ENCODE results near the gene SLC37A3. TPM values are rescaled to one million over a fixed set of nuclear protein-coding genes. Genes with fewer than 3 reads are reported as not detected.

Gene SLC37A3
- total and polyA plus RNA-seq, 2 donors (not counting 3 experiments of a cell fraction or from before 2014, with no cell fraction given), result 32.7 to 59.7 TPM

DNA sequence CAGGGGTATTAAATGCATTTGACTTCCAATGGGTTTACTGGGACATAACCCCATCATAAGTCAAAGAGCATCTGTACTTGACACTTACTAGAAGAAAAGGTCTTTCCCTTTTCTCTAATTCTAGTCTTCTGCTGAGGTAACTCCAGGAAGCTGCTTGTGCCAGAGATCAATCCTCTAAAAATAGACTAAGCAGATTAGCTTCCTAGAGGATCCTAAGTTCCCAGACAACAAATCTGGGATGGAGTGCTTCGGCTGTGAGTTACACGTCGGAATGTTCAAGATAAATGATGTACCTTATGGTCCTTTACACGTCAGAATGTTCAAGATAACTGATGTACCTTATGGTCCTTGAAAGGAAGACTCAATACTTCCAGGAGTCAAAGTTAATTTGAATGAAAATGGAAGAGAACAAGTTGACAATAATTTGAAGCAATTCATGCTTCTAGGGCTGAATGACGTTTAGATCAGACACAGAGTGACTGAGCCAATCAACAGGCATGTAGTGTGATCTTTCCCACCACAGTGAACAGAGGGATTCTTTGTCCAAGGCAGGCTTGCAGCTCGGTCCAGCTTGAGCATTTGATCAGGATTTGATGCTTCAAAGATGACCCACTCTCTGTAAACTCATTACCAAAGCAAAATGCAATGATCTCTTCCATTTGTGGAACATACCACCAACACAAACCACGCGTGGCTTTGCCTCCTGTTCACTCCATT, 63.8 kb downstream of the SLC37A3 start:
- no peaks in the 10 kb centered on the region for H3K9me1 ChIP-seq (replicated peaks; ENCODE audit: control insufficient read depth, extremely low read depth, insufficient read depth, low read length)
- no peak overlapping the region for H3K9ac ChIP-seq (replicated peaks; ENCODE audit: extremely low read depth, insufficient read depth, low read length)
- peaks cover 0 to 4% of the 10 kb centered on the region in 2 experiments for H3K36me3 ChIP-seq (ENCODE audit: control insufficient read depth in 2 of 2, extremely low read depth in 1 of 2, insufficient read depth in 2 of 2, low read length in 2 of 2)
- H3K79me2 ChIP-seq (ENCODE audit: control insufficient read depth, insufficient read depth, low read length), result no peaks in the 10 kb centered on the region
- no peaks in the 10 kb centered on the region for H4K20me1 ChIP-seq (replicated peaks; ENCODE audit: control insufficient read depth, extremely low read depth, insufficient read depth, low read length)
- ChIA-PET POLR2A (no interaction called here), CTCF (interaction anchor here (1.8 kb wide), 1 partner anchor 10 kb away, joined by 3 read pairs; no protein-coding TSS in a partner anchor)
- intact Hi-C loops (cut with micrococcal nuclease), result no loop called here
- H3K27ac ChIP-seq (ENCODE audit: insufficient read depth, low read depth, low read length), result no peak overlapping the region
- no peaks in the 10 kb centered on the region for H3K27me3 ChIP-seq (ENCODE audit: control insufficient read depth in 2 of 2, insufficient read depth in 2 of 2, low read length in 2 of 2)
- no peak overlapping the region for H2AFZ ChIP-seq (ENCODE audit: low read depth, low read length)
- H3K4me3 ChIP-seq (replicated peaks in 1 of 3; ENCODE audit: insufficient read depth in 1 of 3, low read depth in 1 of 3, low read length in 3 of 3), result no peak overlapping the region
- peaks cover 3% of the 10 kb centered on the region for H3K4me1 ChIP-seq (ENCODE audit: control insufficient read depth, extremely low read depth, insufficient read depth, low read length)
- FAIRE-seq, result no peak
- TF ChIP-seq, protein P1, sequence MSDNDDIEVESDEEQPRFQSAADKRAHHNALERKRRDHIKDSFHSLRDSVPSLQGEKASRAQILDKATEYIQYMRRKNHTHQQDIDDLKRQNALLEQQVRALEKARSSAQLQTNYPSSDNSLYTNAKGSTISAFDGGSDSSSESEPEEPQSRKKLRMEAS (IDR thresholded peaks at IDR 0.05; ENCODE audit: insufficient read depth, insufficient read length), result no peak
- TF ChIP-seq EZH2 (IDR thresholded peaks at IDR 0.05; ENCODE audit: borderline replicate concordance, low read depth, low read length, severe bottlenecking) (no peak), MYC (IDR thresholded peaks at IDR 0.05; ENCODE audit: low read depth, low read length) (no peak), FOS (IDR thresholded peaks at IDR 0.05; ENCODE audit: borderline replicate concordance, insufficient read depth, low read length) (no peak), POLR2AphosphoS5 (IDR thresholded peaks at IDR 0.05; ENCODE audit: insufficient read depth, low read depth, low read length) (no peak), GATA2 (IDR thresholded peaks at IDR 0.05; ENCODE audit: insufficient read depth, insufficient read length, low read depth, low read length) (no peak), JUN (IDR thresholded peaks at IDR 0.05; ENCODE audit: borderline replicate concordance, insufficient read depth, insufficient read length, low read depth) (no peak)
- TF ChIP-seq, protein P2, sequence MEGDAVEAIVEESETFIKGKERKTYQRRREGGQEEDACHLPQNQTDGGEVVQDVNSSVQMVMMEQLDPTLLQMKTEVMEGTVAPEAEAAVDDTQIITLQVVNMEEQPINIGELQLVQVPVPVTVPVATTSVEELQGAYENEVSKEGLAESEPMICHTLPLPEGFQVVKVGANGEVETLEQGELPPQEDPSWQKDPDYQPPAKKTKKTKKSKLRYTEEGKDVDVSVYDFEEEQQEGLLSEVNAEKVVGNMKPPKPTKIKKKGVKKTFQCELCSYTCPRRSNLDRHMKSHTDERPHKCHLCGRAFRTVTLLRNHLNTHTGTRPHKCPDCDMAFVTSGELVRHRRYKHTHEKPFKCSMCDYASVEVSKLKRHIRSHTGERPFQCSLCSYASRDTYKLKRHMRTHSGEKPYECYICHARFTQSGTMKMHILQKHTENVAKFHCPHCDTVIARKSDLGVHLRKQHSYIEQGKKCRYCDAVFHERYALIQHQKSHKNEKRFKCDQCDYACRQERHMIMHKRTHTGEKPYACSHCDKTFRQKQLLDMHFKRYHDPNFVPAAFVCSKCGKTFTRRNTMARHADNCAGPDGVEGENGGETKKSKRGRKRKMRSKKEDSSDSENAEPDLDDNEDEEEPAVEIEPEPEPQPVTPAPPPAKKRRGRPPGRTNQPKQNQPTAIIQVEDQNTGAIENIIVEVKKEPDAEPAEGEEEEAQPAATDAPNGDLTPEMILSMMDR (IDR thresholded peaks at IDR 0.05; ENCODE audit: extremely low read depth in 1 of 2, insufficient read depth in 1 of 2, low read depth in 1 of 2, low read length in 2 of 2), result no peak
- H3K4me2 ChIP-seq (ENCODE audit: insufficient read depth, low read length), result no peak overlapping the region
- H3K9me3 ChIP-seq (replicated peaks; ENCODE audit: control insufficient read depth, insufficient read depth, low read length), result no peaks in the 10 kb centered on the region
- BruUV-seq (replicated peaks), result TSS peak; percentile 20
- DNase-seq (ENCODE audit: low read depth, low spot score), result no peak
- dilution Hi-C loops (cut with MboI; ENCODE audit: extremely low pct_ligation_motif_present, low sequenced_read_pairs), result no loop called here
